ENCODE results near the gene ATRX.
"Not testable (repeated sequence)": the region's sequence is repeated elsewhere in the genome, so short reads cannot be mapped to it uniquely, and the experiment has no call there.

The ATRX gene, protein sequence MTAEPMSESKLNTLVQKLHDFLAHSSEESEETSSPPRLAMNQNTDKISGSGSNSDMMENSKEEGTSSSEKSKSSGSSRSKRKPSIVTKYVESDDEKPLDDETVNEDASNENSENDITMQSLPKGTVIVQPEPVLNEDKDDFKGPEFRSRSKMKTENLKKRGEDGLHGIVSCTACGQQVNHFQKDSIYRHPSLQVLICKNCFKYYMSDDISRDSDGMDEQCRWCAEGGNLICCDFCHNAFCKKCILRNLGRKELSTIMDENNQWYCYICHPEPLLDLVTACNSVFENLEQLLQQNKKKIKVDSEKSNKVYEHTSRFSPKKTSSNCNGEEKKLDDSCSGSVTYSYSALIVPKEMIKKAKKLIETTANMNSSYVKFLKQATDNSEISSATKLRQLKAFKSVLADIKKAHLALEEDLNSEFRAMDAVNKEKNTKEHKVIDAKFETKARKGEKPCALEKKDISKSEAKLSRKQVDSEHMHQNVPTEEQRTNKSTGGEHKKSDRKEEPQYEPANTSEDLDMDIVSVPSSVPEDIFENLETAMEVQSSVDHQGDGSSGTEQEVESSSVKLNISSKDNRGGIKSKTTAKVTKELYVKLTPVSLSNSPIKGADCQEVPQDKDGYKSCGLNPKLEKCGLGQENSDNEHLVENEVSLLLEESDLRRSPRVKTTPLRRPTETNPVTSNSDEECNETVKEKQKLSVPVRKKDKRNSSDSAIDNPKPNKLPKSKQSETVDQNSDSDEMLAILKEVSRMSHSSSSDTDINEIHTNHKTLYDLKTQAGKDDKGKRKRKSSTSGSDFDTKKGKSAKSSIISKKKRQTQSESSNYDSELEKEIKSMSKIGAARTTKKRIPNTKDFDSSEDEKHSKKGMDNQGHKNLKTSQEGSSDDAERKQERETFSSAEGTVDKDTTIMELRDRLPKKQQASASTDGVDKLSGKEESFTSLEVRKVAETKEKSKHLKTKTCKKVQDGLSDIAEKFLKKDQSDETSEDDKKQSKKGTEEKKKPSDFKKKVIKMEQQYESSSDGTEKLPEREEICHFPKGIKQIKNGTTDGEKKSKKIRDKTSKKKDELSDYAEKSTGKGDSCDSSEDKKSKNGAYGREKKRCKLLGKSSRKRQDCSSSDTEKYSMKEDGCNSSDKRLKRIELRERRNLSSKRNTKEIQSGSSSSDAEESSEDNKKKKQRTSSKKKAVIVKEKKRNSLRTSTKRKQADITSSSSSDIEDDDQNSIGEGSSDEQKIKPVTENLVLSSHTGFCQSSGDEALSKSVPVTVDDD (N-terminal part only)

DNA sequence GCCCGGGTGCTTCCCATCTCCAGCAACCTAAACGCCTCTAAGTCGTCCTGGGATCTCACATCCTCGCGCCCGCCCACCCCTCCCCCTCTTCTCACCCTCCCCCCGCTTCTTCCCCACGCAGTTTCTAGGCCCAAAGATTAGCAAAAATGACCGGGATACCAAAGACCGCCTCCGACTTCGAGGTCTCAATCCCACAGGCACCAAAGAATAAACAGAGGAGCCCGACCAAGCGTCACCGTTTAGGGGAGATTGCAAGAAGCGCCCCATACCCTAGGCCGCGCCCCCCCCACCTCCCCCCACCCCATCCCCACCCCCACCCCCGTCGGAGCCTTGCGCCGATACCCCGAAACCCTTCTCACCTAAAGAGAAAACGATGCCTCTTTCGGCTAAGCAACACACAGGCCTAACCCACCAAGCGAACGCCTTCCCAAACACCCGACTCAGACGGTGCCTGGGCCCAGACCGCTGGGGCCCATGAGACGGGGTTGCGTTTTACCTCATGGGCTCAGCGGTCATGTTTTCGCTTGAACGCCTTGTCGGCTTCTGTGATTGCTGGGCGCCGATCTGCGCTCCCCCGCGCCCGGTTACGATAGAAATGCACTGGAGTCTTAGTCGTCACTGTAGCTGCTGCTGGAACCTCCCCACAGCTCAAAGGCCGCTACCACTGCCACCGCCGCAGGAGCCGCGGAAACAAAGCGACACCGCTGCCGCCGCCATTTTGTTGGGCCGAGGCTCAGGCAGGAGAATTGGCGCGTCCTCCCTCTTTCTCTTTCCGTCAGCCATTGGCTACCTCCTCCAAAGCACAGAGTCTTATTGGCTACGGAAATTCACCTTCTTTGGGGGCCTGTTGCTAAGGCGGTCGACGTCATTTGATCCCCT lies at the start of gene ATRX:
ATRX (minus strand) TSS at position 731 of the 879 bp plus-strand sequence; CDS start at position 516, 215 bp downstream.
- peak; percentile 84 to 87 for DNase-seq

DNA sequence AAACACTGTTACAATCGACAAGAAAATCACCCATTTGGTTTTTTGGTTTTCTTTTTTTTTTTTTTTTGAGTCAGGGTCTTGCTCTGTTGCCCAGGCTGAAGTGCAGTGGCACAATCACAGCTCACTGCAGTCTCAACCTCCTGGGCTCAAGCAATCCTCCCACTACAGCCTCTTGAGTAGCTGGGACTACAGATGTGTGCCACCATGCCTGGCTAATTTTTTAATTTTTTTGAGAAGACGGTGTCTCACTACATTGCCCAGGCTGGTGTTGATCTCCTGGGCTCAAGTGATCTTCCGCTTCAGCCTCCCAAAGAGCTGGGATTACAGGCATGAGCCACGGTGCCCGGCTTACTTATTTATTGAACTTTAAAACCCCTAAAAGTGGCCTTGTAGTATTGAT lies 45.5 kb upstream of the ATRX start:
- not testable (repeated sequence) for DNase-seq

DNA sequence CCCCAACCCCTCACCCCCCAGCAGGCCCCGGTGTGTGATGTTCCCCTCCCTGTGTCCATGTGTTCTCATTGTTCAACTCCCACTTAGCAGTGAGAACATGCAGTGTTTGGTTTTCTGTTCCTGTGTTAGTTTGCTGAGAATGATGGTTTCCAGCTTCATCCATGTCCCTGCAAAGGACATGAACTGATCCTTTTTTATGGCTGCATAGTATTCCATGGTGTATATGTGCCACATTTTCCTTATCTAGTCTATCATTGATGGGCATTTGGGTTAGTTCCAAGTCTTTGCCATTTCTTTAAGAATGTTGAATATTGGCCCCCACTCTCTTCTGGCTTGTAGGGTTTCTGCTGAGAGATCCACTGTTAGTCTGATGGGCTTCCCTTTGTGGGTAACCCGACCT lies 36.0 kb upstream of the ATRX start:
- not testable (repeated sequence) for DNase-seq

DNA sequence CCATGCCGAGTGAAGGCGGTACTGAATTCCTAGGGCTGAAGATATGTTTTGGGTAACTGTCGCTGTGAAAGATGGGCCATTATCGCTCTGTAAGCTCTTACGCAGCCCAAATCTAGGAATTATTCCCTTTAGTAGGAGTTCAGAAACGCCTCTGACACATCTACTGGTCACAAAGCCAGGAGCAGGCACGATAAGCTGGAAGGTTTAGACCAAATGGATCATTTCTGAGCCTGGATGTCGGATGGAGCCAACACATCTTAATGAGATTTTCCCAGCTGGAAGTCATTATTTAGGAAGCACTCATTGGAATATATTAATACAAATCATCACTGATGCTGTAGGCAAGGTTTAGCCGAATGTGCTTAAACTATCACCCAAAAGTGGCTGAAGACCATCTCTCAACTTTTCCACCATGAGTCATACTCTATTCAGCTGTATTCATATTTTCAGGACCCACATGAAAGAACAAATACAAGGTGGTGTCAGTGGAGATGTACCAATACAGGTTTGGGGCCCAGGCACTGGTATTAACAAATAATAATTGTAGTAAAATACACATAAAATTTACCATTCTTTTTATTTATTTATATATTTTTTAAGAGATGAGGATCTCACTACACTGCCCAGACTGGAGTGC lies 34.2 kb upstream of the ATRX start:
- no peak for DNase-seq

DNA sequence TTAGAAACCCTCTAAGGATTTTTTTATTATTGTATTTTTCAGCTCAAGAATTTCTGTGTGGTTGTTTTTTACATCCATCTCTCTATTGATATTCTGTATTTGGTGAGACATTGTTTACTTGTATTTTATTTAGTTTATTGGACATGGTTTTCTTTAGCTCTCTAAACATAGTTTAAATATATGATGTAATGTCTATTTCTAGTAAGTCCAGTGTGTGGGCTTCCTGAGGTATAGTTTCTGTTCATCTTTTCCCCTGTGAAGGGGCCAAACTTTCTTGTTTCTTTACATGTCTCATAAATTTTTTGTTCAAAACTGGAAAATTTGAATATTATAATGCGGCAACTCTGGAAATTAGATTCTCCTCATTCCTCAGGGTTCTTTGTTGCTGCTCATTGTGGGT lies 28.2 kb upstream of the ATRX start:
- DNase-seq = no peak

DNA sequence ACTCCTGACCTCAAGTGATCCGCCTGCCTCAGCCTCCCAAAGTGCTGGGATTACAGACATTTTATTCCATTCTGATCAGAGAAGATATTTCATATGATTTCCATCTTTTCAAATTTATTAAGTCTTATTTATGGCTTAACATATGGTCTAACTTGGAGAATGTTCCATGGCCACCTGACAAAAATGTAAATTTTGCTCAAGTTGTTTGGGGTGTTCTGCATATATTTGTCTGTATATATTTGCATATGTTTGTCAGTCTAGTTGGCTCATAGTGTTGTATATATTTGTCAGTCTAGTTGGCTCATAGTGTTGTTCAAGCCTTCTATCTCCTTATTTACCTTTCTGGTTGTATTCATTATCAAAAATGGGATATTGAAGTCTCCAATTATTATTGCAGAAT lies 16.2 kb upstream of the ATRX start:
- DNase-seq = no peak

DNA sequence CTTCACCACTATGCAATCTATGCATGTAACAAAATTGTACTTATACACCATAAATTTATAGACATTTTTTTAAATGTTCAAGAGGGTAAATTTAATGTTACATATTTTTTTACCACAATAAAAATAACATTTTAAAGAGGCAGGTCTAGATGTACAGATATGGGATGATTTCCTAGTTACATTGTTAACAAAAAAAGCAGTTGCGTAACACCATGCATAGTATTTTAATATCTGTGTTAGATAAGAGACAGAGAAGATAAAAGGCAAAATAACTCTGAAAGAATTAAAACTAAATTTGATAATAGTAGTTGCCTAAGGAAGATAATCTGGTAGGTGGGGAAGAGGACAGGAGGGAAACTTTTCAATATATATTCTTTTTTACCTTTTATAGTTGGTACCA lies 9.1 kb upstream of the ATRX start:
- DNase-seq = no peak

DNA sequence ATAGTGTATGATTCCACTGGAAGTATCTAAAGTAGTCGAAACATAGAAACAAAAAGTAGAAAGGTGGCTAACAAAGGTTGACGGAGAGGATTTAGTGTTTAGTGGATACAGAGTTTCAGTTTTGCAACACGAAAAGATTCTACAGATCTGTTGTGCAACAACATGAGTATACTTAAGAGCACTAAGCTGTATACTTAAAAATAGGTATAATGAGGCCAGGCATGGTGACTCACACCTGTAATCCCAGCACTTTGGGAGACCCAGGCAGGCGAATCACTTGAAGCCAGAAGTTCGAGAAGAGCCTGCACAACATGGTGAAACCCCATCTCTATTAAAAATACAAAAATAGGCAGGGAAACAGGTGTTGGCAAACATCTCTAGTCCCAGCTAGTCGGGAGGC lies 7.9 kb upstream of the ATRX start:
- DNase-seq = no peak

DNA sequence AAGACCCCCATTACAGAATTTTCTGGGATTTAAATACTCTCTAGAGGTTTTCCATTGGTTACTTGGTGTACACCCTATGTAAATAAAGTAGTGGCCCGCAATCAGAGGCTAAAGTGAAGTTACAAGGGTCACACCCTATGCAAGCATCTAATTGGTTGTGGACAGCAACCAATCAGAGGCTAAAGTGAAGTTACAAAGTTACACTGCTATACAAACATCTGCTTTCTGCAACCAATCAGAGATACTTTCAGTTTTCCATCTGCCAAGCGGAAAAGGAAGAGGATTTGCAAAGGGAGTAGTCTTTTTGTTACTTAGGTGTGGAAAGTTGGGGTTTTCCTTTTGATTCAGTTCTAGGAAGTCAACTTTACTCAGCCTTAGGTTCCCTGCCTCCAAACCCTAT lies 2.0 kb upstream of the ATRX start:
- peak; percentile 21 to 78 for DNase-seq

DNA sequence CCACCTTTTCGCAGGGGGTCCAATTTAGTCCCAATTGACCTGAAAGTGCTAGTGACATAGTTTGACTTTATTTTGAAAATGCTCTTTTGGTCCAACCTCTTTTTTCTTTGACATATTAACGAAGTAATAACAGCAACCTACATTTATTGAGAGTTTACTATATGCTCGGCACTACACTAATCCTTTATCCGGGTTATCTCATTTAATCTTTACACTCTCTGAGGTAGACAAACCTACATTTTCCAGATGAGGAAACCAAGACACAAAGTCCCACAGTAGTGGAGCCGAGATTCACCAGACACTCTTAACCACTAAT lies 307 bp upstream of the ATRX start:
- no peak for DNase-seq

DNA sequence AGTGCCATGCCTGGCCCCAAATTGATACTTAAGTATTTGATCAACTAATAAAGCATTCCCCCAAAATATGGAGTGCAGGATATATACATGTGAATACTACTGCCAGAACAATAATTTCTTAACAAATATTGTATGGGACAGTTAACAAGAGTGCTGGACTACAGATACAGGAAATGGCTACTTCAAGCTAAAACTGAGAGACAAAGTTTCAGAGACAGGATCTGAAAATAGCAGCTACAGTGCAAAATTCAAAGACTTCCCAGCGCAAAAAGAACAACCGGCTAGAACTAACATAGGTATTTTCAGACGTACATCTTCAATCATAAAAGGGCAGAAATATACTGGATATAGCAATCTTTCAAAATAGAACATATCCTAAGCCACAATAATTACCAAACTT lies 6.3 kb downstream of the ATRX start:
- DNase-seq = no peak

DNA sequence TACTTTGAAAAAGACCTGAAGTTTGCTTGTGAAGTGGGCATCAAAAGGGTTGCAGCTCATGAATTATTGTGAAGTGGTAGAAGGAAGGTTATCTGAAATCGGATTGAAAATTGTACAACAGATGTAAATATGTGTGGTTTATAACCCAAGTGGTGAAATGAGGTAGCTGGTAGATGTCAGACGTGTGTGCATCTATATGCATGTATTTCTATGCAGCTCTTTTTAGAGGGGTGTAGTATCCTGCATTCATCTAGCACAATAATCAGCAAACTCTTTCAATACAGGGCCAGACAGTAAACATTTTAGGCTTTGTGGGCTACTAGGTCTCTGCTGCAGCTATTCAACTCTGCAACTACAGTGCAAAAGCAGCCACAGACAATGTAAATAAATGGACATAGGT lies 9.4 kb downstream of the ATRX start:
- no peak for DNase-seq

DNA sequence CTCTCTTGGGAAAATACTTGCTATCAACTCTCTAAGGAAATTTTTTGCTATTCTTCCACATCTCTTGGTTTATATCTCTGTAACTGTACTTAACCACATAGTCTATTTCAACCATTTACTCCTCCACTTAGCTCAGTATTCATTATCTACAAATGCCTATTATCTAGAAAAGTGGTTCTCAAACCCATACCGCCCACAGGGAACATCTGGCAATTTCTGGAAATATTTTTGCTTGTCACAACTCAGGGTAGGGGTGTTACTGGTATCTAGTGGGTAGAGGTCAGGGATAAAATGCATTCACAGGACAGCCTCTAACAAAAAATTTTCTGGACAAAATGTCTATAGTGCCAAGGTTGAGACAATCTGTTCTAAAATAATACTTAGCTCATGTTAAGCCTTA lies 14.4 kb downstream of the ATRX start:
- DNase-seq = no peak

DNA sequence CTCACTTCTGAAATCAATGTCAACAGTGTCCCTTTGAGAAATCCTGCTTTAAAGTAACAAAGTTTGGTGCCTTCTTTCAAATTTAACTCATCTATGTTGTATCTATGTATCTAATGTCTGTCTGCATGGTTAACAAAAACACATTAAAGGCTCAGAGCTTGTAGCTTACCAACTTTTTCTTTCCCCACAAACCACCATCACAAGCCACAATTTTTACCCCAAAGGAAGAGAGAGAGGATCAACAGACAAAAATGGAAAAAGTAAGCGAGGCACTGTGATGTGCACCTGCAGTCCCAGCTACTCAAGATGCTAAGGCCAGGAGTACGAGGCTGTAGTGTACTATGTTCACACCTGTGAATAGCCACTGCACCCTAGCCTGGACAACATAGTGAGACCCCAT lies 17.2 kb downstream of the ATRX start:
- peak in 1 of 2 donors; percentile 27 for DNase-seq

DNA sequence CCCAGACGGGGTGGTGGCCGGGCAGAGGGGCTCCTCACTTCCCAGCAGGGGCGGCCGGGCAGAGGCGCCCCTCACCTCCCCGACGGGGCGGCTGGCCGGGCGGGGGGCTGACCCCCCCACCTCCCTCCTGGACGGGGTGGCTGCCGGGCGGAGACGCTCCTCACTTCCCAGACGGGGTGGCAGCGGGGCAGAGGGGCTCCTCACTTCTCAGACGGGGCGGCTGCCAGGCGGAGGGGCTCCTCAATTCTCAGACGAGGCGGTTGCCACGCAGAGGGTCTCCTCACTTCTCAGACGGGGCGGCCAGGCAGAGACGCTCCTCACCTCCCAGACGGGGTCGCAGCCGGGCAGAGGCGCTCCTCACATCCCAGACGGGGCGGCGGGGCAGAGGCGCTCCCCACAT lies 19.8 kb downstream of the ATRX start:
- not testable (repeated sequence) for DNase-seq

DNA sequence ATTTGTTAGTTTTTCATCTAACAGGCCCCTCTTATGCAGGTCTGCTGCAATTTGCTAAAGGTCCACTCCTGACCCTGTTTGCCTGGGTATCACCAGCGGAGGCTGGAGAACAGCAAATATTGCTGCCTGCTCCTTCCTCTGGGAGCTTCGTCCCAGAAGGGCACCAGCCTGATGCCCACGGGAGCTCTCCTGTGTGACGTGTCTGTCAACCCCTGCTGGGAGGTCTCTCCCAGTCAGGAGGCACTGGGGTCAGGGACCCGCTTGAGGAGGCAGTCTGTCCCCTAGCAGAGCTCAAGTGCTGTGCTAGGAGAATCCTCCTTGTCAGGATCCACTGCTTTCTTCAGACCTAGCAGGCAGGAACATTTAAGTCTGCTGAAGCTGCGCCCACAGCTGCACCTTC lies 30.5 kb downstream of the ATRX start:
- DNase-seq = no peak

DNA sequence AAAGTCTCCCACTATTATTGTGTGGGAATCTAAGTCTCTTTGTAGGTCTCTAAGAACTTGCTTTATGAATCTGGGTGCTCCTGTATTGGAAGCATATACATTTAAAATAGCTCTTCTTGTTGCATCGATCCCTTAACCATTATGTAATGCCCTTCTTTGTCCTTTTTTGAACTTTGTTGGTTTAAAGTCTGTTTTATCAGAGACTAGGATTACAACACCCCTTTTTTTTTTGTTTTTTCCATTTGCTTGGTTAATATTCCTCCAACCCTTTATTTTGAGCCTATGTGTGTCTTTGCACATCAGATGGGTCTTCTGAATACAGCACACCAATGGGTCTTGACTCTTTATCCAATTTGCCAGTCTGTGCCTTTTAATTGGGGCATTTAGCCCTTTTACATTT lies 32.1 kb downstream of the ATRX start:
- not testable (repeated sequence) for DNase-seq

DNA sequence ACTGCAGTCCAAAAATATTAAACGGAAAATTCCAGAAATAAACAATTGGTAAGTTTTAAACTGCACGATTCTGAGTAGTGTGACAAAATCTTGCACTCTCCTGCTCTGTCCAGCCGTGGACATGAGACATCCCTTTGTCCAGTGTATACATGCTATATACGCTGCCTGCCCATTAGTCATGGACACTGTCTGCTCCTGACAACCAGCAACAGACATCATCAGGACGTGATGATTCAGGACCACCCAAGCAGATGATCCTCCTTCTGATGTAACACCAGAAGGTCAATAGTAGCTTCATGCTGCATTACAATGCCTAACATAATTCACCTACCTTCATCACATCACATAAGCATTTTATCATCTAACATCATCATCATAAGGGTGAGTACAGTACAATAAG lies 36.3 kb downstream of the ATRX start:
- no peak for DNase-seq

DNA sequence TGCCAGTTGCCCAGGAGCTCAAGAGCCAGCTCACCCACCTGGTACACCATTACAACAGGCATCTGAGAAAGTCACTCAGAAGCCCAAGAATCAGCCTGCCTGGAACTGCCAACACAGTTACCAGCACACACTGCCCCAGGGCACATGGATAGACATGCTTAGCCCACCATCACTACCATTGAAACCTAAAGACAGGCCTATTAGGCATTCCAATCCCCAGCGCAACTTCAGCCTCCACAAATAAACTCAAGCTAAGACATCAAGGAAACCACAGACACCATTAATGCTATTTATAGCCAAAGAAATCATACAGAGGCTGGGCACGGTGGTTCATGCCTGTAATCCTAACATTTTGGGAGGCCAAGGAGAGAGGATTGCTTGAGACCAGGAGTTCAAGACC lies 42.3 kb downstream of the ATRX start:
- no peak for DNase-seq

DNA sequence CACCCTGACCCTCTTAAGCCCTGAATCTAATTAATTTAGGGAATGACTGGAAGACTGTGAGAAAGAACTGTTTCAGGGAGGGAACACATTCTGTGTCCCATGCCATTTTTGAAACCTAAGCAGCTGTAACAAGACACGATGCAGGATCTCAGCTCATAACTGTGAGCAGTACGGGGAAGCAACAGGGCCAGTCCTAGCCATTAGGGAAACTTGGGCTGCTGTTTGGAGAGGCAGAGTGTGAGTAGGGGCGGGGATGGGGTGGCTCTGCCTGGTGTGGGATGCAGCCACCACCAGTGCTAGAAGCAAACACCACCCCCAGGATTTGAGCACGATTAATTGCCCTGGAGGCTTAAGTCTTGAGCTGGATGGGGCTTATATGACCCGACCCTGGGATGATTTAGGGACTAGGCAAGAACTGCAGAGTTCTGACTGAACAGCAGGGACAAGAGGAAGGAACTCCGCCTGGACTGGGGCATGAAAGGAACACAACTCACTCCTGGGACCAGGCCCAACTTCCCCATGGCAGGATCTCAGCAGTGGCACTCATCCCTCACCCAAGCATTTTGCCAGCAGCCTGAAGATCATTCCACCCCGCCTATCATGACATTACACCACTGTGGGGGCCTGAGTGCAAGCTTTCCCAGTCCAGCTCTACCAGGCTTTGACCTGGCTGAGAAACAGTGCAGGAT lies 43.1 kb downstream of the ATRX start:
- no peak for DNase-seq

DNA sequence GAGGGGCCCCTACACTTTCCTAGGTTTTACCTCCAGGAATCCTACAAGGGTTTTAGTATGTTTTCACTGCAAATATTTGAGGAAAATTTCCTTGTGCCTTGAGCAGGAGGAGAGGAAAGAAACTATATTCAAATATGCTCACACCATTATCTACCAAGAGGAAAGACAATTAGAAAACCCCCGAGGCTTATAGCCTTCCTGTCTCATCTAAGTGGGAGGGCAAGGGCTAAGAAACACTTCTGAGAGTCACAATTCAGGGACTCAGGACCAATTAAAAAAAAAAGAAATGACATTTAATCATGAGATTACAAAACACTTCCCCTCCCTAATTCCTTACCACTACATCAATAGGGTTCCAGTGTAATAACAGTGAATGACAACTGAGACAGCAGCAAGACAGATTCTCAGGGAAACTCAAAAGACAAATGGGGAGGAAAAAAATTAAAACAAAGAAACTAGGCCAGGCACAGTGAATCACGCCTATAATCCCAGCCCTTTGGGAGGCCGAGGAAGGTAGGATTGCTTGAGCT lies 45.6 kb downstream of the ATRX start:
- no peak for DNase-seq
